H1 (cell line): ENCODE results near the gene TPP1. TPM values are rescaled to one million over a fixed set of nuclear protein-coding genes. Genes with fewer than 3 reads are reported as not detected.
A peak's percentile ranks its signal among the peaks of the same experiment; 100 is the strongest.

ENCODE experiments used
- CTCF ChIA-PET: fragments of 300-600 bp; sonication (Branson Sonifier 250); formaldehyde crosslinking; loops from one replicate; lab custom pipeline; 2021; ENCODE audit not compliant: partially characterized antibody; lab: Charles Lee
- POLR2A ChIA-PET: fragments of 300-600 bp; sonication (Branson Sonifier 250); formaldehyde crosslinking; loops from one replicate; lab custom pipeline; 2021; ENCODE audit warnings: inconsistent platforms; ENCODE audit not compliant: partially characterized antibody; lab: Charles Lee
- DNase-seq, 2 experiments: peaks; one replicate each; pipeline versions ENCODE4 v3.0.0 to v3.0.0-alpha.2; 2010 to 2022; ENCODE audit warnings: low spot score in 2 of 2, low read depth in 1 of 2, mixed read lengths in 1 of 2
- FAIRE-seq: peaks from 2 replicates; lab custom pipeline; 2011; peaks lifted over from hg19 to GRCh38; lab: Jason Lieb, UNC
- H2AFZ ChIP-seq: 2 replicates; pipeline ENCODE4 v1.8.1; 2012; ENCODE audit warnings: low read length, inconsistent platforms
- H2AK5ac ChIP-seq: 2 replicates; pipeline ENCODE4 v1.6.1; 2013; ENCODE audit warnings: low read depth, low read length
- H2BK120ac ChIP-seq: replicated peaks from 2 replicates; pipeline ENCODE3; 2013; ENCODE audit warnings: low read depth, low read length, inconsistent platforms
- H2BK12ac ChIP-seq: 2 replicates; pipeline ENCODE4 v1.6.1; 2013; ENCODE audit warnings: low read depth, low read length
- H2BK15ac ChIP-seq: 2 replicates; pipeline ENCODE4 v1.6.1; 2013; ENCODE audit warnings: low read length
- H2BK20ac ChIP-seq: 2 replicates; pipeline ENCODE4 v1.6.1; 2013; ENCODE audit warnings: low read length
- H2BK5ac ChIP-seq: 2 replicates; pipeline ENCODE4 v1.6.1; 2013; ENCODE audit warnings: low read depth, low read length
- H3K14ac ChIP-seq: 2 replicates; pipeline ENCODE4 v1.6.1; 2013; ENCODE audit warnings: inconsistent platforms; ENCODE audit not compliant: insufficient read length
- H3K18ac ChIP-seq: 2 replicates; pipeline ENCODE4 v1.6.1; 2013; ENCODE audit warnings: low read length; ENCODE audit errors: extremely low read depth
- H3K23ac ChIP-seq: 2 replicates; pipeline ENCODE4 v1.6.1; 2013; ENCODE audit warnings: inconsistent platforms; ENCODE audit not compliant: insufficient read length
- H3K23me2 ChIP-seq: 2 replicates; pipeline ENCODE4 v1.6.1; 2013; ENCODE audit warnings: low read depth, low read length
- H3K27ac ChIP-seq: 2 replicates; pipeline ENCODE4 v1.6.1; 2011; ENCODE audit warnings: low read depth, low read length, inconsistent platforms
- H3K27me3 ChIP-seq, 4 experiments: replicated peaks in 1 of 4; 1 replicate in 1 of 4; 2 replicates in 3 of 4; pipeline versions ENCODE4 v1.6.1 to v1.8.1; 2011 to 2013; ENCODE audit warnings: low read length in 3 of 4, mild to moderate bottlenecking in 3 of 4, inconsistent platforms in 2 of 4, mixed read lengths in 2 of 4, moderate library complexity in 1 of 4; ENCODE audit not compliant: control insufficient read depth in 3 of 4, insufficient read depth in 3 of 4; ENCODE audit errors: extremely low read depth in 1 of 4
- H3K36me3 ChIP-seq, 4 experiments: 2 replicates each; pipeline versions ENCODE4 v1.6.1 to v1.8.1; 2011 to 2013; ENCODE audit warnings: mild to moderate bottlenecking in 4 of 4, low read length in 3 of 4, moderate library complexity in 2 of 4, control low read depth in 1 of 4, inconsistent platforms in 1 of 4; ENCODE audit not compliant: insufficient read depth in 4 of 4, control insufficient read depth in 2 of 4
- H3K4ac ChIP-seq: replicated peaks from 2 replicates; pipeline ENCODE3; 2013; ENCODE audit warnings: low read length, low read depth, mixed read lengths, inconsistent platforms; ENCODE audit not compliant: insufficient read length
- H3K4me1 ChIP-seq, 4 experiments: replicated peaks in 1 of 4; 1 replicate in 1 of 4; 2 replicates in 3 of 4; pipeline versions ENCODE4 v1.6.1 to v1.8.1; 2011 to 2013; ENCODE audit warnings: low read length in 3 of 4, inconsistent platforms in 2 of 4, mixed read lengths in 1 of 4; ENCODE audit not compliant: insufficient read depth in 4 of 4, control insufficient read depth in 3 of 4
- H3K4me2 ChIP-seq, 2 experiments: 2 replicates each; pipeline versions ENCODE4 v1.6.1 to v1.8.1; 2011 to 2013; ENCODE audit warnings: low read depth in 2 of 2, low read length in 2 of 2, control low read depth in 1 of 2, inconsistent platforms in 1 of 2, mild to moderate bottlenecking in 1 of 2; ENCODE audit not compliant: insufficient read depth in 1 of 2
- H3K4me3 ChIP-seq, 4 experiments: fragments of 200-600, 300-600 bp in 1 of 4; sonication (generic), shearing (Covaris generic), sonication (Bioruptor Twin) in 1 of 4; 2 replicates each; pipeline versions ENCODE4 v1.5.1 to v1.8.1; 2011 to 2016; ENCODE audit warnings: low read length in 4 of 4, low read depth in 3 of 4, control low read depth in 2 of 4, inconsistent platforms in 2 of 4, mild to moderate bottlenecking in 2 of 4, mixed read lengths in 1 of 4, moderate library complexity in 1 of 4; ENCODE audit not compliant: insufficient read depth in 2 of 4; ENCODE audit errors: extremely low read depth in 1 of 4
- H3K56ac ChIP-seq: replicated peaks from 2 replicates; pipeline ENCODE3; 2013; ENCODE audit warnings: low read depth, mild to moderate bottlenecking, mixed read lengths, low read length, inconsistent platforms; ENCODE audit not compliant: insufficient read length
- H3K79me1 ChIP-seq: 2 replicates; pipeline ENCODE4 v1.6.1; 2013; ENCODE audit warnings: low read depth, low read length, control low read depth
- H3K79me2 ChIP-seq, 2 experiments: 2 replicates each; pipeline versions ENCODE4 v1.6.1 to v1.8.1; 2012 to 2013; ENCODE audit warnings: low read length in 2 of 2, mild to moderate bottlenecking in 2 of 2, inconsistent platforms in 1 of 2; ENCODE audit not compliant: insufficient read depth in 2 of 2, control insufficient read depth in 1 of 2
- H3K9ac ChIP-seq, 4 experiments: replicated peaks in 1 of 4; 1 replicate in 1 of 4; 2 replicates in 3 of 4; pipeline versions ENCODE4 v1.6.1 to v1.8.1; 2011 to 2013; ENCODE audit warnings: low read depth in 3 of 4, low read length in 3 of 4, control low read depth in 2 of 4, mild to moderate bottlenecking in 2 of 4, moderate library complexity in 2 of 4, inconsistent platforms in 1 of 4; ENCODE audit errors: extremely low read depth in 1 of 4
- H3K9me3 ChIP-seq, 2 experiments: 2 replicates each; pipeline versions ENCODE4 v1.6.1 to v1.8.1; 2012 to 2013; ENCODE audit warnings: mild to moderate bottlenecking in 2 of 2, moderate library complexity in 2 of 2, control low read depth in 1 of 2, inconsistent platforms in 1 of 2, low read depth in 1 of 2, low read length in 1 of 2, mixed read lengths in 1 of 2; ENCODE audit not compliant: insufficient read depth in 2 of 2
- H4K20me1 ChIP-seq, 2 experiments: replicated peaks in 1 of 2; 2 replicates each; pipeline versions ENCODE3 to v1.8.1; 2011 to 2013; ENCODE audit warnings: inconsistent platforms in 2 of 2, low read length in 2 of 2, mild to moderate bottlenecking in 1 of 2; ENCODE audit not compliant: insufficient read depth in 2 of 2, control insufficient read depth in 1 of 2
- H4K5ac ChIP-seq: 2 replicates; pipeline ENCODE4 v1.6.1; 2013; ENCODE audit warnings: low read length, low read depth, mixed read lengths, inconsistent platforms; ENCODE audit not compliant: insufficient read length
- H4K8ac ChIP-seq: 2 replicates; pipeline ENCODE4 v1.8.0; 2013; ENCODE audit warnings: mild to moderate bottlenecking, moderate library complexity, low read length, inconsistent platforms; ENCODE audit not compliant: insufficient read depth; ENCODE audit errors: extremely low read depth
- H4K91ac ChIP-seq: replicated peaks from 2 replicates; pipeline ENCODE3; 2013; ENCODE audit warnings: low read length, mixed read lengths, inconsistent platforms; ENCODE audit not compliant: insufficient read length
- ASH2L ChIP-seq: fragments of 200-600, 300-600 bp; sonication (generic); IDR thresholded peaks from one replicate; pipeline ENCODE4 v1.7.1; 2017; ENCODE audit warnings: low read length
- BCL11A ChIP-seq, 2 experiments: IDR thresholded peaks; one replicate each; pipeline ENCODE4 v1.6.1; 2011; ENCODE audit warnings: low read depth in 2 of 2, low read length in 2 of 2, mild to moderate bottlenecking in 2 of 2
- CREB1 ChIP-seq: IDR thresholded peaks from 2 replicates; pipeline ENCODE4 v1.6.1; 2012; ENCODE audit warnings: inconsistent platforms
- JUND ChIP-seq: IDR thresholded peaks from 2 replicates; pipeline ENCODE4 v1.6.1; 2011; ENCODE audit warnings: mild to moderate bottlenecking, improper control_type of control experiment, low read length
- KDM1A ChIP-seq: fragments of 200-600, 300-600 bp; sonication (generic); IDR thresholded peaks from 2 replicates; pipeline ENCODE4 v1.7.1; 2016; ENCODE audit warnings: mild to moderate bottlenecking, low read length, borderline replicate concordance
- KDM4A ChIP-seq: IDR thresholded peaks from one replicate; pipeline ENCODE4 v1.7.1; 2012; ENCODE audit warnings: low read depth, mild to moderate bottlenecking, moderate library complexity, low read length, inconsistent platforms; ENCODE audit not compliant: severe bottlenecking
- NRF1 ChIP-seq: IDR thresholded peaks from 2 replicates; pipeline ENCODE4 v1.6.1; 2011; ENCODE audit warnings: mild to moderate bottlenecking, low read depth, low read length, improper control_type of control experiment
- RAD21 ChIP-seq, 2 experiments: IDR thresholded peaks in 1 of 2; conservative IDR thresholded peaks in 1 of 2; 2 replicates each; pipeline ENCODE4 v1.6.1; 2011; ENCODE audit warnings: low read depth in 2 of 2, low read length in 2 of 2, improper control_type of control experiment in 1 of 2, inconsistent platforms in 1 of 2, mild to moderate bottlenecking in 1 of 2, moderate library complexity in 1 of 2
- RBBP5 ChIP-seq: IDR thresholded peaks from 2 replicates; pipeline ENCODE4 v1.7.1; 2012; ENCODE audit warnings: low read depth, mild to moderate bottlenecking, inconsistent platforms, low read length, moderate library complexity, borderline replicate concordance
- SIRT6 ChIP-seq: IDR thresholded peaks from one replicate; pipeline ENCODE4 v1.7.1; 2012; ENCODE audit warnings: low read length, inconsistent platforms
- SP4 ChIP-seq: IDR thresholded peaks from 2 replicates; pipeline ENCODE4 v1.6.1; 2012; ENCODE audit warnings: low read length, inconsistent platforms
- TBP ChIP-seq: IDR thresholded peaks from 2 replicates; pipeline ENCODE4 v1.6.1; 2011; ENCODE audit warnings: low read depth, low read length, improper control_type of control experiment
- TEAD4 ChIP-seq: IDR thresholded peaks from 2 replicates; pipeline ENCODE4 v1.6.1; 2012; ENCODE audit warnings: low read depth, low read length, inconsistent platforms, mixed read lengths
- WGBS, 2 experiments: shearing (Covaris generic) in 1 of 2; methylation state at CpG; one replicate each; pipeline versions ENCODE4 v1.1.6 to v1.1.7; 2013 to 2015; ENCODE audit warnings: low lambda C conversion rate in 2 of 2, mixed read lengths in 2 of 2, inconsistent platforms in 1 of 2, low coverage in 1 of 2, missing lambda C conversion rate in 1 of 2; ENCODE audit not compliant: insufficient replicate concordance in 2 of 2, insufficient coverage in 1 of 2, insufficient read length in 1 of 2; ENCODE audit errors: extremely low coverage in 1 of 2, missing lambda C conversion rate in 1 of 2; 5-methylcytosine and 5-hydroxymethylcytosine counted together
- polyA plus RNA-seq, 7 experiments: library from polyadenylated mRNA; depleted of rRNA in 3 of 7; stranded (reverse) in 5 of 7; unstranded in 2 of 7; fragments of >200 nt in 5 of 7; fragments of 200-250 nt in 2 of 7; gene quantifications; 1 replicate in 5 of 7; 2 replicates in 1 of 7; 4 replicates in 1 of 7; pipeline versions ENCODE4 v1.2.1 to v1.2.3, GENCODE V29; 2011 to 2013; ENCODE audit warnings: missing spikeins in 2 of 7, mixed read lengths in 2 of 7
- total RNA-seq: library from RNA; stranded (reverse); fragmentation: NEBNext Ultra II Directional; extraction: Animal tissue kit (Norgen Biotek cat#: 25700); gene quantifications from 2 replicates; pipeline ENCODE4 v1.2.1, GENCODE V29; 2021

The TPP1 gene
- total and polyA plus RNA-seq, 2 of the 8 experiments (the other 6 are each of a cell fraction or from before 2014, with no cell fraction given): 36.1 to 77.5 TPM

DNA sequence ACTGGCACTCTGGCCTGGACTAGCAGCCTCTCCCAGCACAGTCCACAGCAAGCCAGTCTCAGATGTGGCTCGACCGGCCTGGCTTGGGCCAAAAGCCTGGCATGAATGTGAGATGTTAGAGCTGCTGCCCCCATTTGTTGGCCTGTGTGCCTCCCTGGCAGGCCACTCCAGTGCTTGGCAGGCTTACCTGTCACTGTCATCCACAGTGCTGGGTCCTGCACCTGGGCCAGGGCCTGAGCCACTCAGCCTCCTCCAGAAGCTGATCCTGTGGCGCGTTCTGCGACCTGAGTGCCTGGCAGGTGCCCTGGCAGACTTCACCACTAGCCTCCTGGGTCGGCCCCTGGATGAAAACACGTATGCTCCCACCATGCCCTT lies 51.9 kb downstream of the TPP1 start:
- peak overlapping the region; percentile 21; the same call in 1 of the 2 replicates for H4K8ac ChIP-seq

More for the DNA sequence above, 51.9 kb downstream of the TPP1 start:
- no peak overlapping the region for H3K27ac ChIP-seq
- H2AK5ac ChIP-seq: no peak overlapping the region
- no peak overlapping the region for H2BK5ac ChIP-seq
- ChIA-PET CTCF (interaction anchor here (1.2 to 6.6 kb wide), 5 partner anchors 11 to 188 kb away, joined by 3 to 63 read pairs (median 6); no protein-coding TSS in a partner anchor), POLR2A (no interaction called here)
- no peak overlapping the region for H2BK12ac ChIP-seq
- no peak overlapping the region for H3K9ac ChIP-seq
- H2BK15ac ChIP-seq: no peak overlapping the region
- no peaks in the 10 kb centered on the region for H3K79me1 ChIP-seq
- no peak overlapping the region for H3K4me2 ChIP-seq
- H3K27me3 ChIP-seq: no peaks in the 10 kb centered on the region
- H2BK20ac ChIP-seq: no peak overlapping the region
- no peaks in the 10 kb centered on the region for H3K79me2 ChIP-seq
- no peak overlapping the region for H2AFZ ChIP-seq
- no peaks in the 10 kb centered on the region; the same call in 1 of the 2 replicates for H3K23me2 ChIP-seq
- H4K20me1 ChIP-seq: no peaks in the 10 kb centered on the region
- H4K5ac ChIP-seq: no peak overlapping the region
- no peak overlapping the region for H3K4me3 ChIP-seq
- no peak overlapping the region for H3K56ac ChIP-seq
- H3K4ac ChIP-seq: no peak overlapping the region
- no peak overlapping the region for H3K14ac ChIP-seq
- H3K36me3 ChIP-seq: no peaks in the 10 kb centered on the region
- FAIRE-seq (no peak), DNase-seq (no peak)
- H2BK120ac ChIP-seq: no peak overlapping the region
- no peaks in the 10 kb centered on the region for H3K9me3 ChIP-seq
- H4K91ac ChIP-seq: no peak overlapping the region
- TF ChIP-seq KDM1A (no peak), ASH2L (no peak), SP4 (no peak), RBBP5 (no peak), JUND (no peak), RAD21 (IDR thresholded peaks at IDR 0.05 in 1 of 2, conservative IDR thresholded peaks at IDR 0.05 in 1 of 2; ENCODE audit: low read depth in 2 of 2, low read length in 2 of 2) (no peak), BCL11A (IDR thresholded peaks at IDR 0.05; ENCODE audit: low read depth in 2 of 2, low read length in 2 of 2) (no peak), KDM4A (no peak), NRF1 (no peak), CREB1 (no peak), SIRT6 (no peak), TBP (no peak), TEAD4 (no peak)
- peaks cover 0 to 9% (median 4%) of the 10 kb centered on the region in 4 experiments; a peak in 5 of 7 replicates for H3K4me1 ChIP-seq
- no peak overlapping the region for H3K18ac ChIP-seq
- no peak overlapping the region for H3K23ac ChIP-seq
- WGBS, 2 experiments: 96% methylated on average over 7 of the region's 7 CpGs; no CpG with 5 or more reads in 1 of the 2 experiments
